HG03460 (cell line): Measurements from ENCODE around the gene ROBO1.
A peak's percentile ranks its signal among the peaks of the same experiment; 100 is the strongest.
"Not testable (repeated sequence)": the region's sequence is repeated elsewhere in the genome, so short reads cannot be mapped to it uniquely, and the experiment has no call there.

Experiments used
- ATAC-seq: cut with Tn5 transposase; IDR thresholded peaks from one replicate; pipeline ENCODE4 v1.9.1; 2021; ENCODE audit not compliant: unreplicated experiment

ROBO1 gene

DNA sequence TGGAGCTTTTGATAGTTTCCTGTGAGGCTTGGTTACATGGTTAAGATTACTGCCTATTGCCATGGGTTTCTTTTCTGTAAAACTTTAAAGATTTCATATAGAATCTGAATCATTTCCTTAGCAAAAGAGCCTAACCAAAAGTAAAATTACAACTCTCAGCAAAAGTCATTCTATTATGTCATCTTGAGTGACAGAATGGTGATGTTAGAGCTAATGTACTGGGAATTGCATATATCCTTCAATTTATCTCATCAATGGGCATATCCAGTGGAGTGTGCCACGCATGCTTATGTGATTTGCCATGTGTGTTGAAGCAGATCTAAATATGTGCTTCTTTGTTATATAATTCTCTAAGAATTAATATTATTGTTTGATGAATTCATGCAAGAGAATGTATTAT is 212.1 kb downstream of the ROBO1 start:
- ATAC-seq, result no peak

DNA sequence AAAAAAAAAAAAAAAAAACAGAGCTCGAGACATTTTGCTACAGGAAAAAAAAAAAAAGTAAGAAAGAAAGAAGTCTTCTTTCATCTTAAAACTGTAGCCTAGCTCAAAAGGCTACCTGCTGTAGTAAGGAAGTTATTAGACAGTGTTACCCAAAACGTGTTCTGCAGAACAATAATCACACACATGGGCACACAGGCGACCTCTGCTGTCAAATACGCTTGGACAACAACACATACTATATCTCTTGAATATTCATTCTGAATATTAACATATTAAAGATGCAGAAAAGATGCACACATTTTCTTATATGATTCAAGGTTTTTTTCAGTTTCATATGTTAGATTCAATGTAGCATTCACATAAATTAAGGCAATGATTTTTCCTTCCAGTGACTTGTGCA is 215.8 kb downstream of the ROBO1 start:
- ATAC-seq, result no peak

DNA sequence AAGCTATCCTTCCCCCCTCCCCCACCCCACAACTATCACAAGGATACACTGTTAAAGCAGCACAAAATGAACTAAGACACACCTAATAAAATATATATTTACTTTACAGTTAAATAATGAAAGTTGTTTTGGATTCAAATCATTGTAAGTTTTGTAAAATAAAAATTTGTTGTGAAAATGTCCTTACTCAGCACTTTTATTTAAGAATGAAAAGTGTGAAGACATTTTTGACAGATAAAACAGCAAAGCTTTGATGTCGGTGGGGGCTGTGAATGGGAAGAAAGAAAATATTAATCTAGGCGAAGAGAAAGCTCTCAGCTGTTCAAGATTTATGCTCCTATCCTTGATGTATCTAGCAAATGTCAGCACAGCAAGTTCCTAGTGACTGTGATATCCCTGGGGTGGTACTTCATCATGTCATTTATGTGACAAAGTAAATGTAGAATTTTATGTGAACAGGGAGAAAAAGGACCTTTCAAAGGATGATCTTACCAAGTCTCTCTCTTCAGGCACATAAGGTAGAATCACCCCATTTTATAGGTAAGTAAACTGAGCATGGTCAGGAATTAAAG is 216.4 kb downstream of the ROBO1 start:
- no peak for ATAC-seq

DNA sequence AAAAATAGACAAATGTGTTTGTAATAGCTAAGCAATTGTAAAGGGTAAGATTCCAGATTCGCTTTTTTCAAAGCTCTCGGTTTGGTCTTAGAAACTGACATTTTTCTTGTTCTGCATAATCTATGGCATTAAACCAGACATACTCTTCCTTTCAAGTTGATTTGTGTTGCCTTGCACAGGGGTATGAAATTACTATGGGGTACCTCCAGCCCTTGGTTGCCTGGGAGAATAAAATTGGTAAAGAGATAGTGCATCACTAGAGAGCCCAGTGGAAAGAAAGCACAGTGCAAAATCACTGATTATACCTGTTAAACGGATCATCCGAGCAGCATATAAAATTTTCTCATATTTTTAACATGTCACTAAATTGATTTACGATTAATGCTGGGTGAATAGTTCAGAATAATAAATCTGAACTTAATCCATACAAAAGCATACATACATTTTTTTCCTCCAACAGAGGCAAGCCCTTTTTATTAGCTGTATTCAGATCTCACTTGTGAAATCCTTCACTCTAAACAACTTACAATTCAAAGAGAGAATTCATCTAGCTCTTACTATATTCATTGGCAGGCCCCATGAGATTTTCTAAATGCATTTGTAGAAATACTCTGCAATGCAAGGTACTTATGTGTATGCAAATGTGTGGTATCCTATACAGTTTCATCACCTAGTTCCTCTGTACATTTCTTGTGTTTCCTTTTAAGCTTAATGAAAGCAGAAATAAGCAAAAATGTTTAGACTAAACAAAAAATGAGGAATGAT is 224.4 kb downstream of the ROBO1 start:
- no peak for ATAC-seq

DNA sequence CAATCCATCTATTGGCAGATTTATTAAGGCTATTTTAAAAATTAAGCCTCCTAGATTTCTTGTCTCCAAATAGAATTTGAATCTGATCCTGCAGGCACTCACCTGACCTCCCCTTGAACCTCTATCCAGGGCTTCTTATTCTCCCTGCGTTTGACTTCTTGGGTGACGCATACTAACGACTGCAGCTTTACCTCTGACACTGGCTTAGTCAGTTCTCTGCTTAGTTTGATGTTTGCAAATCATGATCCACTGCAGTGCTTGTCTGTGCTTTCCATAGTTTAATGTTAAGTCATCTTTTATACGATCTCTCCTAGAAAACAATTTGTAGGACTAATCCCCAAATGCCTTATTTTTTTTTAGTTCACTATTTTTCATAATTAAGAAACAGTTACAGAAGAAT is 233.1 kb downstream of the ROBO1 start:
- ATAC-seq, result no peak

DNA sequence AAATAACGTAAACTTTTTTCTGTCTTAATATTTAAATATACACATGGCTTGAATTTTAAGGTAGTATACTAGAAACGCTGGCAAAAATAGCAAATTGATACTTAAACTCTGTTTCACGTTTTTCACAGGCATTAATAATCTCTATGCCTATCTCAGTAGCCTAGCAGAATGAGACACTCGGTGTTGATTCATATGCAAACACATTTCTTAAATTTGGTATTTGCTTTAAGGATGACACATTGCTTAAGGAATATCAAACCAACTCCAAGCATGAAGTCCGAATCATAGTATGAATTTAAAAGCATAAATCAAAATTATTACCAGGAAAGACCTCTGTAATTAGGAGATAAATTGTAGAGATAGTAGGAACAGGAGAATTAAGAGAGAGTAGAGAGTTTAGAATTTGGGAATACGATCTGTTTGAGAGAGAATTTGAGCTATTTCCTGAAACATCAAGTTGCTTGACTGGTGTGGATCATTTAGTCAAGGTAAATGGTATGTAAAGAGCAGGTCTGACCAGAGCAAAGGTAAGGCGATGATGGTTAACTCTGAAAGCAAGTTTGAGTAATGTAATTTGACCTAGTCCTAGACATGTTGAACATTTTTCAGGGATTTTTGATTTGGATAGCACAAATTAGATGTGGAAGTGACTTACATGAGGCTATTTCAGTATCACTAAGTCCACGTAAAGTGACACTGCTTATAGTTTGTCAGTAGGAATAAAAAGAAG is 236.1 kb downstream of the ROBO1 start:
- ATAC-seq, result no peak

DNA sequence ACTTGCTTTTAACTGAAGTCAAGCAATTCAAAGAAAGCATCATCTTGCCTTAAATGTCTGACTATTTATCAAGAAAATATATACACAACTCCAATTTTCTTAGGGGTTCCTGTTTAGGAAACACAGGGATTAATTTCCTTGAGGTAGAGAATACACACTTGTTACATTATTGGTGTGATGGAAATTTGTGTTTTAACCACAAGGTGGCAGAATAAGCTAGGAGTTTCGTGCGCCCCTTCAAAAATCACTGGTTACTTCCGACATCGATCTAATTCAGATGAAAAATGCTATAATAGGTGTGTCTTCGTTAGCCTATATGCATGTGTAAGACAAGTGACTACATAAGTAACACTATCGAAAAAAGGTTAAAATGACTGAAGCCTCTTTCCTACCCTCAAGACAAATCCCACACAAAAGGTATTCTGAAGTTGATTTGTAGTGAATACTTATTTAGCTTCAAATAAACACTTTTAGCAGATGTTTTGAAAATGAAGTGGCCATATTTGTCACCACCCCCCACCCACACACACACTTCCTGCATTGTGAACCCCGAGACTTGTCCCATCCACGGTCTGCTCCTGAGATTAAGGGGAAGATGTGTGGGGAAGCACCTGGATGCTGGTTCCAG is 246.5 kb downstream of the ROBO1 start:
- ATAC-seq, result peak; percentile 65

DNA sequence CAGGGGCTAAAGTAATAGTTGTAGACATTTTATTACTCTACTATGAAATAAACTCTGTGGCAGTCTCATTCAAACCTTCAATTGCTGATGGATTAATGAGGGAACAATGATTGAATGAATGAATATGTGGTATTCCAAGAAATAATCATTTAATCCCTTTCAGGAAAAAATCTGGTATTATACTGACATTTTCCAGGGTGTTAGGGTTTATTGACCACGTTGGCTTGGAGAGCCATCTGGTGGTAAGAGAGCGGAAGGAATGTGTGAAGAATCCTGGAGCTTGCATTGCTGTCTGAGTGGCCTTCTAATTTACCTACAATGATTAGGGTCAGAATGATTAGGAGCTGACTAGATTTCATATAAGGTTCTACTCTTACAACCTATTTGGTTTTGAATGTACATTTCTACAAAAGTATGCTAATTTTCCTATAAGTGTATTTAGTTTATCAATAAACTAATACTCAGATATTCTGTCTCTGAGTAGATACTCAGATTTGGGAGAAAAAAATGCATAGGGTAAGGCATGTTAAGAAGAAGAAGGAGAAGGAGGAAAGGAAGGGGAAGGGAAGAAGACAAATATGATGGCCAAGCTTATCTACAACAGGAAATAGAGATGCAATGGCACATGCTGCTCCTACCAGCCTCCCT is 249.9 kb downstream of the ROBO1 start:
- no peak for ATAC-seq

DNA sequence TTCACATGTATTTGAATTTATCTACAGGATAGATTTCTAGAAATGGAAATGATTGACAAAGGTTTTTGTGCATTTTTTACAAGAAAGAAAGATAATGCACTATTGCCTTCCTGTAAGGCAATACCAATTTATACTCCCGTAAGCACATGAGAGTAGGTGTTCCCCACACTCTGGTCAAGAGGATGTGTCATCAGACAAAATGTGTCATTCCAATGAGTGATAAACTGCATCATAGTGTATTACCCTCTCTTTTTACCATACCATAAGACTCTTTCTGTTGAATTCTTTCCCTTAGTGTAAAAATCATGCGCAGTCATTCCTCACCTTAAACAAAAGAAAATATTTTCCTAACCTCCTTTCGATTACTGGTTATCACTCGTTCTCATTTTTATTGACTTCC is 251.0 kb downstream of the ROBO1 start:
- ATAC-seq, result no peak

DNA sequence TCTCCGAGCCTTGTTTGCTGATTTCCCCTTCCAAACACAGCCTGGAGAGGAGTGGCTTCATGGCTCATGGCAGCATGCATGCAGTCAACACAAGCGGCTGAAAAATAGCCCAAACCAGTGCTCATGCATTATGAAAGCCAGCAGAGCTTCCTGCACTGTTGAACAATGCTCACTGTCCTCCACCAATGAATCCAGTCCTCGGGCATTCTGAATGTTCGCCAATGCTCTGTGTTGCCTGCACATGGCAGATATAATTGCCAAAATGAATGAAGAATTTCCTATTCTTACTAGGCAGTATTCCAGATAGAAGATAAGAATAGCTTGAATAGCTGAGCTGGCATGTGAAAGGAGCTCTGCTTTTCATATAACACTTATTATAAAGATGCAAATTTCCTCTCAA is 252.7 kb downstream of the ROBO1 start:
- no peak for ATAC-seq

DNA sequence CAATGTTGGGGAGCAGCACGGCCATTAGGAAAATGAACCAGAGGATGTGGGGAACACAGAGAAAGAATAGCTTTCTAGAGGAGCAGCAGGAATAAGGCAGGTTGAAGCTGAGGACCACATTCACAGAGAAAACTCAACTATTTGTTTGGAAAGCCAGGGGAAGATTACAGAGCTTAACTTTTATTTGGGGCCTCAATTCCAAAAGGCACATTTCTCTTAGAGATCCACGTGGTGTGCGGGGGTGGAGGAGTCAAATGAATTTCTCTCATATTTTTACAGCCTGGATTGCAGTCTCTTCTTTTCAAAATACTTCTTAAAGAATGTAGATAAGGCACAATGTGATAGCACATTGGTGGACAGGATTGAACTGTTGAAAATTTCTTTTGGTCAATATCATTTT is 253.7 kb downstream of the ROBO1 start:
- no peak for ATAC-seq

DNA sequence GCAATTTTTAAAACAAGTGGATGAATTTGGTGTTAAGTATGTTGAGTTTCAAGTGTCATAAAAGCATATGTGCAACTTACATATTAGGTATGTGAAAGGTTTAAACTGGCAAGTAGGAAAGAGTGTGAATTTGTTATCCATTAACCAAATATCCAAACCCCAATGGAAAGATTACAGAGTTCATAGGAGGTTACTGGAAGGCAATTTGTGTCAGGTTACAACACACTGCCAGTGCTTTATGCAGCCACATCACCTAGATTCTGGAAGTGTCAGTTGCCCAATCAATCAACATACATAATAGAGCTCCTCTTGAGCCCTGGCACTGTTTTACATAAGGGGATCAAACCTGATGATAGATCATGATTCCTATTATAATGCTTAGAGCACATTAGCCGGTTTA is 261.0 kb downstream of the ROBO1 start:
- ATAC-seq, result no peak

DNA sequence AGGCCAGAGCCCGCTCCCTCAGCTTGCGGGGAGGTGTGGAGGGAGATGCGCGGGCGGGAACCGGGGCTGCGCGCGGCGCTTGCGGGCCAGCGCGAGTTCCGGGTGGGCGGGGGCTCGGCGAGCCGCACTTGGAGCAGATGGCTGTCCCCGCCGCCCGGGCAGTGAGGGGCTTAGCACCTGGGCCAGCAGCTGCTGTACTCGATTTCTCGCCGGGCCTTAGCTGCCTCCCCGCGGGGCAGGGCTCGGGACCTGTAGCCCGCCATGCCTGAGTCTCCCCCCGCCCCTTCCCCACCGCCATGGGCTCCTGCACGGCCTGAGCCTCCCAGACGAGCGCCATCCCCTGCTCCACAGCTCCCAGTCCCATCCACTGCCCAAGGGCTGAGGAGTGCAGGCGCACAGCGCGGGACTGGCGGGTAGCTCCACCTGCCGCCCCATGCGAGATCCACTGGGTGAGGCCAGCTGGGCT is 265.5 kb downstream of the ROBO1 start:
- not testable (repeated sequence) for ATAC-seq

DNA sequence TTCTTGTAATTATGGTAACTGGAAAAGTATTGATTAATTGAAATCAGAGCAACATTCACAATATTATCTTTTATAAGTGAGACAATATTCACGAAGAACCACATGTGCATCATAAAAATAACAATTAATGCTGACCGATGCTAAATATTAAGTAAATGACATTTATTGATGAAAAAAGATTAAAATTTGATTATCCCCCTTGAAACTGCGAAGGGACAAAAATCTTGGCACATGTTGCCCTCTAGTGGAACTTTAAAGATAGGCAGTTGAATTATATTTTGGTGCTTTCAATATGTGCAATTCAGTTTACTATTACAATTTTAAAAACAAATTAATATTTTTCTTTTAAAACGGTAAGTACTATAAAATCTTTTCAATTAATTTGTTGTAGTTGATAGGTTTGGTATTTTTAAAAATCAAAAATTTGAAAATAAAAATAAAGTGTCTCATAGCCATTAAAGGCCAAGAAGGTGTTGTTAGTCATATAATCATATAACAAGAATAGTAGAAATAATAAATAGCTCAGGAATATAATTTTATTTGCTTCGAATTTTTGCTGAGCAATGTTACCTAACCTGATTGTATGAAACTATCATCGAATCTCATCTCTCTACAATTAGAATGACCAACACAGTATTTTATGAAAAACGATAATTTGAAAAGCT is 270.2 kb downstream of the ROBO1 start:
- ATAC-seq, result no peak

DNA sequence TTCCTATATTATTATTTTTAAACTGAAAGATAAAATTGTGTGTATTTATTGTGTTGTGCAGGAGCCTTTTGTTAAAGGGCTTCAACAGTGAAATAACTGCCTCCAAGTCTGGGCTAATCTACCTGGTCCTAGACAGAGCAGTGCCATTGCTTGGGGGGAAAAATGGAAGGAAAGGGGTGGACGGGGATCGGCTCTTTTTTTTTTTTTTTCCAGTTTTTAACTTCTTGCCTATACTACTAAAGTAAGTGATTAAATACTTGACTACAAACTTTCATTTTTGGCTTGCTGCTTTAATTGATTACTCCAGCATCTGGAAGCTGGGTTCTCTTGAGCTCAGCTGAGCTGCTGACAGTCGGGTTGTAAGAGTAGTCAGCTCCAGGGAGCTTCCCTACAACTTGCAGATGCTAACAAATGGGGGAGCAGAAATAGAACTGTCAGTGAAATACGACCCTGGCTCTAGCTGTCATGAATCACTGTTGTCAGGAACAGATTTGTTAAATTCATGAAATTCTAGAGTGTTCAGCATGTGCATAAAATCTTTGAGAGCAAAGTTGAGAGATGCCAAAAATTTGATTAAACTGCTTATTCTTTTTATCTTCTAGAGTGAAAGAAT is 276.7 kb downstream of the ROBO1 start:
- no peak for ATAC-seq

DNA sequence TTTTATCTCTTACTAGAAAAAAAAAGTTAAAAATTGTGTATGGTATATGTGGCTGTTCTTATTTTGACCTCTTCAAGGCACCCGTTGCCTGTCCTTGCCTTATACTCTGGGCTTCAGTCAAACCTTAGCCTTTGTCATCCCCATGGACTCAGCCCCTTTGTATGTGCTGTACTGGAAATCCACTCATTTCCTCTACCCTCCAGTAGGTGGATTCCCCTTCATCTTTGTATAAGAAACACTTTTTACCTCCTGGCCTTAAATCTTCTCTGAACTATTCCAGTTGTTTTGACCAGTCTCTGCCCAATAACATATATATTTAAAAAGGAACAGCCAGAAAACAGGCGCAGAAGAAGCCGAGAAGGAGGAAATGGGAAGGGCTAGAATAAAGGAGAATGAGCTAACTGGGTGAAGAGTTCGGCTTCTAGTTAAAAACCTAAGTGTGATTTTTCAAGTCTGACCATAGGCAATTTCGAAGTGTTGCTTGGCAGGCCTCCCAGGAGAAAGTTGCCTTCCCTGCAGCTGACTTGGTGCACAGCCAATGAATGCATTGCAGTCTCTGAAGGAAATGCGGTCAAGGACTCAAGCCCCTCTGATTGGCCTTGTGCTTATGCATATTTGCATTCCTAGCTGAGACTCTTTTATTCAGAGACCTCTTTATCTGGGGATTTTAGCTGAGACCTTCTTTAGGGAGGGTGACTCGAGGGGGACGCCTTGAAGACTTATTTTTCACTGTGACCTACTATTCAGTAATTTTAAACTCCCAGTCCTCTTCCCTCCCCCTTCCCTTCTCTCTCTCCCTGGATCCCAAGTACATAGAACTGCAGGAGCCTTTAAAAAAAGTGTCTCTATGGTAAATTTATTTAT is 277.4 kb downstream of the ROBO1 start:
- no peak for ATAC-seq

DNA sequence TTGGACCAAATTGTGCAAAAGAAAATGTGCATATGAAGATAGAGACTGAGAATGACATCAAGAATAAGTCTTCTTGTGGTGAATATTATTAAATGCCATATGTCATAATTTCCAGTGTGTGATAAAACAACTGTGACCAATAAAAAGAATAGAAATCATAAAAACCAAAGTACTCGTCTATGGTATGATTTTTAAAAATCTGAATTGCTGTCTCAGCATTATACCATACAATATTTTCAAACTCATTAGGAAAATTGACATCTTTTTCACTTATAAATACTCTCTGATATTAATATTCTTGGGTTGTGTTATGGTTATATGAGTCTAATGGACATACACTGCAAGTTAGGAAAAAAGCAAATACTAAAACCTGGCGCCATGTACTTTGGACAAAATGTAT is 279.4 kb downstream of the ROBO1 start:
- no peak for ATAC-seq

DNA sequence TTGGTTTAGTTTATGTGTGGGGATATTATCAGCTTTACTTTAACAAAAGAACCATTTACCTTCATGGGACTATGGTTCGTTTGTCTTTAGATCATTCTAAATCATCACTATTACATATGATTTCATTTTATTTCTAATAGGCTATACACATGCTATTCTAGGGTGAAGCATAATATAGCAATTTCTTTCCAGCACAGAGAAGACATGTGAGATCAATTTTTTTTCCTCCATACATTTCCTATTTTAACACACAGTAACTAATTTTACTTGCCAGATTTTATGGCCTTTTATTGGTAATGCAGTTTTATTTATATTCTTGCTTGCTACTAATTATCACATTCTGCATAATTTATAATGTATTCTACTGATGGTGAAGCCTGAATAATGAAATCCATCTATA is 287.1 kb downstream of the ROBO1 start:
- ATAC-seq, result no peak

DNA sequence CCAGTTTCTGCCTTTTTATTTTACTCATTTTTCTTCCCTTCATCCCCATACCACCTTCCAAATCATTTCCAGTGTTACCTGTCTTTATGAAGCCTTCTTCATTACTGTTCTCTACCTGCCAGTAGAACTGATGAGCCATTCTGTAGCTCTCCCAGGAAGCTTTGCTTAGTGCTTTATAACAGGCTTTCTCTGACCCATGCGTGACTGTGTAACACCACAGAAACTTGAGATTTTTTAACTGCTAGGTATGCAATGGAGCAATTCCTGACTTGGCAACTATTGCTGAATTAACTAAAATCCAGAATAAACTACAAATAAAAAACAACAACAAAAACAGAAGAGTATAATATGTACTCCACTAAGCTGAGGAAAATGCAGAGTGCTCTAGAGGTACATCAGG is 289.2 kb downstream of the ROBO1 start:
- ATAC-seq, result no peak
